Measurements from ENCODE around the gene SAFB.

The SAFB gene

DNA sequence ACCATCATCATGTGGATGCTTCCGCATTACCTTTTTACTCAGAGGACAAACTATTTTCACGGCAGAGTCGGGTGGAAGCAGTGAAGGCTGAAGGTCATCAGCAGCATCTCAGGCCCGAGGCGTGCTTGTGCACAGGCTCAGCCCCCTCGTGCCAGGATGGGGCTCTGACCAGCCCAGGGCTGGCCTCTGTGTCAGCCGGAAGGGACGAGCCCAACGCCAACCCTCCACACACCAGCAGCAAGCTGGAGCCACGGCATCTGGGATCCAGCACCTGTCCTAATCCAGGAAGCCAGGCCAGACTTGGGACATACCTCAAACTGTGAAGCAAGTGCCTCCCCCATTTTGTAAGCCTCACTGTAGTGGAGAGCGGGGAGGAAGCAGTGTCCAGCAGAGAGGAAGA is 46.3 kb downstream of the SAFB start:
- Histone ChIP-seq H3K4me3 (ENCODE audit: low read depth in 1 of 2, low read length in 2 of 2) (no peak overlapping the region), H3K36me3 (ENCODE audit: insufficient read depth, low read length) (peaks cover 74% of the 10 kb centered on the region)
- TF ChIP-seq, protein P1, sequence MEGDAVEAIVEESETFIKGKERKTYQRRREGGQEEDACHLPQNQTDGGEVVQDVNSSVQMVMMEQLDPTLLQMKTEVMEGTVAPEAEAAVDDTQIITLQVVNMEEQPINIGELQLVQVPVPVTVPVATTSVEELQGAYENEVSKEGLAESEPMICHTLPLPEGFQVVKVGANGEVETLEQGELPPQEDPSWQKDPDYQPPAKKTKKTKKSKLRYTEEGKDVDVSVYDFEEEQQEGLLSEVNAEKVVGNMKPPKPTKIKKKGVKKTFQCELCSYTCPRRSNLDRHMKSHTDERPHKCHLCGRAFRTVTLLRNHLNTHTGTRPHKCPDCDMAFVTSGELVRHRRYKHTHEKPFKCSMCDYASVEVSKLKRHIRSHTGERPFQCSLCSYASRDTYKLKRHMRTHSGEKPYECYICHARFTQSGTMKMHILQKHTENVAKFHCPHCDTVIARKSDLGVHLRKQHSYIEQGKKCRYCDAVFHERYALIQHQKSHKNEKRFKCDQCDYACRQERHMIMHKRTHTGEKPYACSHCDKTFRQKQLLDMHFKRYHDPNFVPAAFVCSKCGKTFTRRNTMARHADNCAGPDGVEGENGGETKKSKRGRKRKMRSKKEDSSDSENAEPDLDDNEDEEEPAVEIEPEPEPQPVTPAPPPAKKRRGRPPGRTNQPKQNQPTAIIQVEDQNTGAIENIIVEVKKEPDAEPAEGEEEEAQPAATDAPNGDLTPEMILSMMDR (IDR thresholded peaks at IDR 0.05; ENCODE audit: borderline replicate concordance, extremely low read depth, low read length, poor library complexity, severe bottlenecking) = no peak
- TF ChIP-seq EZH2 (IDR thresholded peaks at IDR 0.05; ENCODE audit: borderline replicate concordance, low read depth, low read length, severe bottlenecking) = no peak

DNA sequence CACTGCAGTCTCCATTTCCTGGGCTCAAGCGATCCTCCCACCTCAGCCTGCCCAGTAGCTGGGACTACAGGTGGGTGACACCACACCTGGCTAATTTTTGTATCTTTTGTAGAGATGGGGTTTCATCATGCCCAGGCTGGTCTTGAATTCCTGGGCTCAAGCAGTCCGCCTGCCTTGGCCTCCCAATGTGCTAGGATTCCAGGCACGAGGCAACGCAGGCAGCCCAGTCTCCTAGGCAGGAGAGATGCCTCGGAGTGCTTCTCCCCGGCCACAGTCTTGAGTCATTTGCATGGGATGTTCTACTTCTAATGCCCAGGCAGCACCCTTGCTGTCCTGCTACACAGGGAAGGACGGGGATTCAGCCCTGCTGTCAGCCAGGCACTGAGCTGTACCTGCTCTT is 48.7 kb downstream of the SAFB start:
- no peak overlapping the region for H2AFZ ChIP-seq (ENCODE audit: low read depth, low read length)
- no peak overlapping the region for H3K9ac ChIP-seq (ENCODE audit: low read depth, low read length)
- H3K4me1 ChIP-seq (ENCODE audit: insufficient read depth, low read length) = no peaks in the 10 kb centered on the region
- no peak for DNase-seq
- H3K9me3 ChIP-seq (ENCODE audit: insufficient read depth, low read length, severe bottlenecking) = no peaks in the 10 kb centered on the region
- peaks cover 50% of the 10 kb centered on the region for H3K36me3 ChIP-seq (ENCODE audit: insufficient read depth, low read length)
- TF ChIP-seq, protein P1 (IDR thresholded peaks at IDR 0.05; ENCODE audit: borderline replicate concordance, extremely low read depth, low read length, poor library complexity, severe bottlenecking) = no peak
- no peak for TF ChIP-seq EZH2 (IDR thresholded peaks at IDR 0.05; ENCODE audit: borderline replicate concordance, low read depth, low read length, severe bottlenecking)
- H3K27ac ChIP-seq (ENCODE audit: low read length) = no peak overlapping the region
- H4K20me1 ChIP-seq (ENCODE audit: insufficient read depth, low read length) = peaks cover 14% of the 10 kb centered on the region
- ATAC-seq (ENCODE audit: insufficient read depth, low read depth) = no peak
- no peaks in the 10 kb centered on the region for H3K79me2 ChIP-seq (ENCODE audit: insufficient read depth, low read length)
- no peak overlapping the region for H3K4me3 ChIP-seq (ENCODE audit: low read depth in 1 of 2, low read length in 2 of 2)
- H3K27me3 ChIP-seq (ENCODE audit: insufficient read depth, low read length, poor library complexity) = no peaks in the 10 kb centered on the region
- no peak overlapping the region for H3K4me2 ChIP-seq (ENCODE audit: insufficient read depth, low read length)

More for the DNA sequence above, 46.3 kb downstream of the SAFB start:
- ATAC-seq (ENCODE audit: insufficient read depth, low read depth) = no peak
- Histone ChIP-seq H3K4me2 (ENCODE audit: insufficient read depth, low read length) (no peak overlapping the region), H4K20me1 (ENCODE audit: insufficient read depth, low read length) (peaks cover 13% of the 10 kb centered on the region), H2AFZ (ENCODE audit: low read depth, low read length) (no peak overlapping the region), H3K9ac (ENCODE audit: low read depth, low read length) (no peak overlapping the region), H3K9me3 (ENCODE audit: insufficient read depth, low read length, severe bottlenecking) (no peaks in the 10 kb centered on the region), H3K27ac (ENCODE audit: low read length) (no peak overlapping the region), H3K4me1 (ENCODE audit: insufficient read depth, low read length) (no peaks in the 10 kb centered on the region), H3K27me3 (ENCODE audit: insufficient read depth, low read length, poor library complexity) (no peaks in the 10 kb centered on the region), H3K79me2 (ENCODE audit: insufficient read depth, low read length) (no peaks in the 10 kb centered on the region)
- no peak for DNase-seq

DNA sequence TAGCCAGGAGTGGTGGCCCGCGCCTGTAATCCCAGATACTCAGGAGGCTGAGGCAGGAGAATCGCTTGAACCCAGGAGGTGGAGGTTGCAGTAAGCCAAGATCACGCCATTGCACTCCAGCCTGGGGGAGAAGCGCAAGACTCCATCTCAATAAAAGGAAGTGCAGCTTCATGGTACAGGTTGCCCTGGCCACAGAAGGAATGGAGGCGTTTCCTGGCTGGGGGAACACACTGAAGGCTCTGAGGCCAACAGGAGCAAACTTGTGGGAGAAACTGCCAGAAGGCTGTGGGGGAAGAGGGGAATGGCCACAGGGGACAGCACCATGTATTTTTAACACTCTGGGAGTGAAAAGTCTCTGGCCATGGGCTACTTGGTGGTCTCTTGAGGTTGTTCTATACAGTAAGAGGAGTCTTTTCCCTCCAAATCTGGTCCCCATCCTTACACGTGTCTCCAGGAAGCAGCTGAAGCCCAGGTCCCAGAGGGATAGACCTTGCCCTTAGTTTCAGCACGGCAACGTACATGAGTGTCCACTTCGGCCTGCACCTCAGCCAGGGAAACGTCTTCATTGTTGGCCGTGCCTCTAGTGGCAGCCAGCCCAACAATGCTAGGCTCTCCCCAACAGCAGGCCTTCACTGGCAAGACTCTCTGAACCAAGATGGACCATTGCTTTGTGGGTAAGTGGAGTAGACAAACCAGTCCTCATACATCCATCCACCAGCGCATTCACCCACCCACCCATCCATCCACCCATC is 50.0 kb downstream of the SAFB start:
- no peak overlapping the region for H3K4me2 ChIP-seq (ENCODE audit: insufficient read depth, low read length)
- H2AFZ ChIP-seq (ENCODE audit: low read depth, low read length) = no peak overlapping the region
- H3K9me3 ChIP-seq (ENCODE audit: insufficient read depth, low read length, severe bottlenecking) = no peaks in the 10 kb centered on the region
- no peaks in the 10 kb centered on the region for H3K79me2 ChIP-seq (ENCODE audit: insufficient read depth, low read length)
- H3K27ac ChIP-seq (ENCODE audit: low read length) = no peak overlapping the region
- ATAC-seq (ENCODE audit: insufficient read depth, low read depth) (no peak), DNase-seq (no peak)
- H3K4me3 ChIP-seq (ENCODE audit: low read depth in 1 of 2, low read length in 2 of 2) = no peak overlapping the region
- TF ChIP-seq, protein P1 (IDR thresholded peaks at IDR 0.05; ENCODE audit: borderline replicate concordance, extremely low read depth, low read length, poor library complexity, severe bottlenecking) = no peak
- TF ChIP-seq EZH2 (IDR thresholded peaks at IDR 0.05; ENCODE audit: borderline replicate concordance, low read depth, low read length, severe bottlenecking) = no peak
- H4K20me1 ChIP-seq (ENCODE audit: insufficient read depth, low read length) = peaks cover 8% of the 10 kb centered on the region
- no peak overlapping the region for H3K9ac ChIP-seq (ENCODE audit: low read depth, low read length)
- no peaks in the 10 kb centered on the region for H3K27me3 ChIP-seq (ENCODE audit: insufficient read depth, low read length, poor library complexity)
- H3K4me1 ChIP-seq (ENCODE audit: insufficient read depth, low read length) = no peaks in the 10 kb centered on the region
- H3K36me3 ChIP-seq (ENCODE audit: insufficient read depth, low read length) = peaks cover 42% of the 10 kb centered on the region

Data from DND-41 (cell line).